Lung (tissue), 12 donors: ENCODE results near the gene TIGD3. TPM values are rescaled to one million over a fixed set of nuclear protein-coding genes. Genes with fewer than 3 reads are reported as not detected.

Source experiments
- ATAC-seq: fragments of 200-7000 bp; cut with Tn5 transposase; one replicate; pipeline ENCODE4 v1.9.1; 2020; ENCODE audit warnings: moderate number of reproducible peaks; ENCODE audit not compliant: insufficient read depth, low FRiP score
- DNase-seq, 3 donors: peaks; one replicate each; pipeline ENCODE4 v3.0.0-alpha.2; 2013 to 2017
- H3K27ac ChIP-seq, 2 donors: one replicate each; pipeline ENCODE4 v1.5.1; 2013; ENCODE audit warnings: mild to moderate bottlenecking in 2 of 2, moderate library complexity in 2 of 2, control low read depth in 1 of 2, inconsistent platforms in 1 of 2, low read depth in 1 of 2, low read length in 1 of 2
- H3K27me3 ChIP-seq, 3 donors: one replicate each; pipeline ENCODE4 v1.5.1; 2013; ENCODE audit warnings: low read length in 2 of 3; ENCODE audit not compliant: control insufficient read depth in 3 of 3, insufficient read depth in 3 of 3
- H3K36me3 ChIP-seq, 4 donors: one replicate each; pipeline ENCODE4 v1.5.1; 2013; ENCODE audit warnings: low read length in 4 of 4, mild to moderate bottlenecking in 1 of 4, moderate library complexity in 1 of 4; ENCODE audit not compliant: control insufficient read depth in 4 of 4, insufficient read depth in 4 of 4
- H3K4me1 ChIP-seq, 5 donors: one replicate each; pipeline ENCODE4 v1.5.1; 2013; ENCODE audit warnings: low read length in 5 of 5, mild to moderate bottlenecking in 2 of 5, moderate library complexity in 1 of 5; ENCODE audit not compliant: control insufficient read depth in 5 of 5, insufficient read depth in 5 of 5
- H3K4me3 ChIP-seq: one replicate; pipeline ENCODE4 v1.5.1; 2013; ENCODE audit warnings: mild to moderate bottlenecking, control low read depth, moderate library complexity
- H3K9ac ChIP-seq, 2 donors: one replicate each; pipeline ENCODE4 v1.5.1; 2013; ENCODE audit warnings: low read length in 2 of 2, control low read depth in 1 of 2; ENCODE audit not compliant: insufficient read depth in 1 of 2
- H3K9me3 ChIP-seq, 4 donors: one replicate each; pipeline ENCODE4 v1.5.1; 2013; ENCODE audit warnings: low read length in 3 of 4, mild to moderate bottlenecking in 1 of 4, moderate library complexity in 1 of 4; ENCODE audit not compliant: control insufficient read depth in 4 of 4, insufficient read depth in 3 of 4
- WGBS, 2 donors: extraction: QIAGEN DNeasy Blood & Tissue Kit; methylation state at CpG; one replicate each; pipeline ENCODE4 v1.1.7; 2013; 5-methylcytosine and 5-hydroxymethylcytosine counted together
- polyA plus RNA-seq, 2 donors: library from polyadenylated mRNA; stranded (reverse); fragments of 200-250 nt; gene quantifications; one replicate each; pipeline ENCODE4 v1.2.1, GENCODE V29; 2013
- total RNA-seq, 2 donors: library from RNA; depleted of rRNA in 1 of 2; stranded (reverse); fragments of >200 nt in 1 of 2; gene quantifications; one replicate each; pipeline ENCODE4 v1.2.1, GENCODE V29; 2014 to 2021
- TF ChIP-seq, protein P1 (sequence below): IDR thresholded peaks from 2 replicates; pipeline ENCODE4 v1.5.1; 2012; ENCODE audit warnings: mild to moderate bottlenecking; ENCODE audit errors: control extremely low read depth, extremely low read depth
- donor health status: control.
- donor health status: control.
- donor health status: Bipolar disorder and iron deficiency.
- donor health status: healthy.
- donor health status: DM: yes; HTN: yes; CAD: no.

The TIGD3 gene
- total and polyA plus RNA-seq, 4 donors = 0.21 to 0.27 (median 0.24) TPM; not detected in 1

DNA sequence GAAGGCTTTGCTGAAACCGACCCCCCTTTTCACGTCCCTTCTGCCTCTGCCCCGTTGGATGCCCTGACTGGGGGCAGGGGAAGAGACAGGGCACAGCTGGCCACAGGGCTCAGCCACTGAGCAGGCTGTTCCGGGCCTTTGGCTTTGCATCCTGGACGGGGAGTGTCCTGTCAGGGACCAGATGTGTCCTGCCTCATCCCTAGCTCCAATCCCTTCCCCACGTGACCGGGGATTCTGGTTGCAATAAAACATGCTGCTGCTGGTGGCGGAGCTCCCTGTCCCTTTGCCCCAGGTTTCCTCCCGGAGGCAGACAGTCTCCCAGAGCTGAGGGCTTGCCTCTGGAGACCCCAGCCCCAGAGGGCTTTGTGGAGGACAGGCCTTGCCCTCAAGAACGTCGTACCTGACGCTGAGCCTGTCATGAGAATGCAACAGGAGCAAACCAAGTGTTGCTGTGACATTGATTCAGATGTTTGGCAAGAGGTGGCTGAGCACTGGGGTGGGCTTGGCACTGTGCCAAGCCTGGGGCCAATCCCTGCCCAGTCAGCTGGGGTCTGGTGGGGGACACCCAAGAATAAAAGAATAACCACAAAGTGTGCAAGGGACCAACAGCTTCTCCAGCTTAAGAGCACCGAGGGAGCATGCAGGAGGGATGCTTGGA, 32.6 kb upstream of the TIGD3 start:
- Histone ChIP-seq H3K9me3 (no peaks in the 10 kb centered on the region), H3K36me3 (peaks cover 0 to 22% (median 19%) of the 10 kb centered on the region in 4 donors), H3K4me3 (no peak overlapping the region), H3K4me1 (peaks cover 0 to 20% (median 0%) of the 10 kb centered on the region in 5 donors), H3K27me3 (no peaks in the 10 kb centered on the region), H3K9ac (no peak overlapping the region), H3K27ac (no peak overlapping the region)
- TF ChIP-seq, protein P1, sequence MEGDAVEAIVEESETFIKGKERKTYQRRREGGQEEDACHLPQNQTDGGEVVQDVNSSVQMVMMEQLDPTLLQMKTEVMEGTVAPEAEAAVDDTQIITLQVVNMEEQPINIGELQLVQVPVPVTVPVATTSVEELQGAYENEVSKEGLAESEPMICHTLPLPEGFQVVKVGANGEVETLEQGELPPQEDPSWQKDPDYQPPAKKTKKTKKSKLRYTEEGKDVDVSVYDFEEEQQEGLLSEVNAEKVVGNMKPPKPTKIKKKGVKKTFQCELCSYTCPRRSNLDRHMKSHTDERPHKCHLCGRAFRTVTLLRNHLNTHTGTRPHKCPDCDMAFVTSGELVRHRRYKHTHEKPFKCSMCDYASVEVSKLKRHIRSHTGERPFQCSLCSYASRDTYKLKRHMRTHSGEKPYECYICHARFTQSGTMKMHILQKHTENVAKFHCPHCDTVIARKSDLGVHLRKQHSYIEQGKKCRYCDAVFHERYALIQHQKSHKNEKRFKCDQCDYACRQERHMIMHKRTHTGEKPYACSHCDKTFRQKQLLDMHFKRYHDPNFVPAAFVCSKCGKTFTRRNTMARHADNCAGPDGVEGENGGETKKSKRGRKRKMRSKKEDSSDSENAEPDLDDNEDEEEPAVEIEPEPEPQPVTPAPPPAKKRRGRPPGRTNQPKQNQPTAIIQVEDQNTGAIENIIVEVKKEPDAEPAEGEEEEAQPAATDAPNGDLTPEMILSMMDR = no peak
- DNase-seq (peak; percentile 61 to 69 (median 63)), ATAC-seq (no peak)
- WGBS, 2 donors = 67 to 86% methylated on average over 13 of the region's 13 CpGs

DNA sequence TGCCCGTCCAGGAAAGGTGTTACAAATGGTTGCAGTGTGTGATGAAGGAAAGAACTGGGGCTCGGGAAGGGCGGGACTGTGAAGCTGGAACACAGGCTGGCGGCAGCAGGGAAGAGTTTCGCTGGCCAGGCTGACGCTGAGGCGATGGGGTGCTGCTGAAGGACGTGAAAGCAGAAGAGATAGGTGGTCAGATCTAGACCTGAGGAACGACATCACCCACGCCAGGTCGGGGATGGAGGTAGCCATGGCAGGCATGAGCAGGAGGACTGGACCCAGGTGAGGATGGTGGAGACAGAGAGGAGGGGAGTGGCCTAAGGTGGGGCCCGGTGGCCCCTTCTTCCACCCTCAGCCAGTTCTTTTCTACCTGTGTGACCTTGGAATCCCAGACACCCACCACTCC, 30.7 kb upstream of the TIGD3 start:
- WGBS, 2 donors = 73 to 81% methylated on average over 12 of the region's 12 CpGs
- DNase-seq (no peak), ATAC-seq (no peak)
- H3K27me3 ChIP-seq = no peaks in the 10 kb centered on the region
- no peak overlapping the region for H3K4me3 ChIP-seq
- peaks cover 0 to 22% (median 19%) of the 10 kb centered on the region in 4 donors for H3K36me3 ChIP-seq
- H3K9me3 ChIP-seq = no peaks in the 10 kb centered on the region
- H3K4me1 ChIP-seq = peaks cover 0 to 15% (median 0%) of the 10 kb centered on the region in 5 donors
- no peak overlapping the region for H3K9ac ChIP-seq
- TF ChIP-seq, protein P1 = no peak
- no peak overlapping the region for H3K27ac ChIP-seq

DNA sequence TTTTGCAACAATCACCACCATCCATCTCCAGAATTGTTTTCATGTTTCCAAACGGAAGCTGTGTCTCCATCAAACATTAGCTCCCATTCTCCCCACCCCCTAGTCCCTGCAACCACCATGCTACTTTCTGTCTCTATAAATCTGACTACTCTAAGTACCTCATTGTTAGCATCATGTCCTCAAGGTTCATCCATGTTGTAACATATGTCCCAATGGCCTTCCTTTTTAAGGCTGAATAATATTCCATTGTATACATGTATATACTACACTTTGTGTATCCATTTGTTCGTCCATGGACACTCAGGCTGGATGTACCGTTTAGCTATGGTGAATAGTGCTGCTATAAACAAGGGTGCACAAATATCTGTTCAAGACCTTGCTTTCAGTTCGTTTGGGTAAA, 29.1 kb upstream of the TIGD3 start:
- WGBS, 2 donors = 88 to 92% methylated on average over 4 of the region's 4 CpGs
- H3K27me3 ChIP-seq = no peaks in the 10 kb centered on the region
- no peak for DNase-seq
- peaks cover 0 to 19% (median 0%) of the 10 kb centered on the region in 5 donors for H3K4me1 ChIP-seq
- TF ChIP-seq, protein P1 = no peak
- peaks cover 0 to 20% (median 17%) of the 10 kb centered on the region in 4 donors for H3K36me3 ChIP-seq
- no peak overlapping the region for H3K4me3 ChIP-seq
- ATAC-seq = no peak
- no peak overlapping the region for H3K9ac ChIP-seq
- no peaks in the 10 kb centered on the region for H3K9me3 ChIP-seq
- no peak overlapping the region for H3K27ac ChIP-seq

DNA sequence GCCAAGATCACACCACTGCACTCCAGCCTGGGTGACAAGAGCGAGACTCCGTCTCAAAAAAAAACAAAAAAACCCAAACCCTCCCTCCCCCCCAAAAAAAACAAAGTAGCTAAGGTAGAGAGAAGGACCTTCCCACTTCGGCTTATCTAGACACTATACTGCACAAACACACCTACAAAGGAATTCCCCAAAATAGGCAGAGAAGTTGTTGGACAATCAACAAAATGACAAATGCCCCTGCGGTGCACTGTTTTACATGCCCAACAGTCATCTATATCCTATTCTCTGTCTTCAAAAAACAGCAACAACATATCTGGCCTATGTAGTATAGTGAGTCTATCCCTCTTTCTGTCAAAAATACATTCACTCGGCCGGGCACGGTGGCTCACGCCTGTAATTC, 27.5 kb upstream of the TIGD3 start:
- Histone ChIP-seq H3K4me1 (peaks cover 0 to 11% (median 0%) of the 10 kb centered on the region in 5 donors), H3K36me3 (peaks cover 0 to 6% (median 4%) of the 10 kb centered on the region in 4 donors), H3K9me3 (no peaks in the 10 kb centered on the region), H3K4me3 (no peak overlapping the region), H3K27ac (no peak overlapping the region), H3K9ac (no peak overlapping the region), H3K27me3 (no peaks in the 10 kb centered on the region)
- WGBS, 2 donors = 87 to 93% methylated on average over 8 of the region's 8 CpGs
- DNase-seq (no peak), ATAC-seq (no peak)
- TF ChIP-seq, protein P1 = no peak
